ENCODE data around the gene HPSE2.

DNA sequence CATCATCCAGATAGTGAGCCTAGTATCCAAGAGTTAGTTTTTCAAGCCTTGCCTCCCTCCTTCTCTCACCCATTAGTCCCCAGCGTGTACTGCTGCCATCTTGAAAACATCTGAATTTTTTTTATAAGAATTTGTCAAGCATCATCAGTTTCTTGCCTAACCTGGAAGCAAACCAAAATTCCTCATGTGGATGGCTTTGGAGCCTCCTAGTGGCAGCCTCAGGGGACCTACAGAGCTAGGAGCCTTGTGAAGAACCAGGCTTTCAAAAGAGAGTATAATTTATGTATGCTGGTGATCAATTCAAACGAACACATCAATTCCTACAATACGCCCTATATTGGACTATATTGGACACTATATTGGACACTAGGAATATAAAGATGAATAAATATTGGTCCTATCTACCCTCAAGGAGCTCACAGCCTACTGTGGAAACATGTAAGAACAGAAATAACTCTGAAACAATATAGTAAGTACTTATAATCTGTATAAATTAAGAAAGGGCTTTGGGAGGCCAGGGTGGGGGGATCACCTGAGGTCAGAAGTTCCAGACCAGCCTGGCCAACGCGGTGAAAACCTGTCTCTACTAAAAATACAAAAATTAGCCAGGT lies 63.4 kb downstream of the HPSE2 start:
- TF ChIP-seq CTCF (IDR thresholded peaks at IDR 0.05) (no peak), EZH2 (IDR thresholded peaks at IDR 0.05; ENCODE audit: borderline replicate concordance, insufficient read depth, low read depth, low read length, poor library complexity, severe bottlenecking) (no peak)
